ENCODE data around the gene EIF4E.
A peak's percentile ranks its signal among the peaks of the same experiment; 100 is the strongest.
"Not testable (repeated sequence)": the region's sequence is repeated elsewhere in the genome, so short reads cannot be mapped to it uniquely, and the experiment has no call there.

Gene EIF4E

GRCh38 chr4:98930311-98930865 lies 1.5 kb upstream of the EIF4E start:
- DNase-seq = no peak

- DNase-seq = peak; percentile 73
Measured at GRCh38 chr4:98929341-98930267, 671 bp upstream of the EIF4E start.

- DNase-seq = peak; percentile 62
Measured at GRCh38 chr4:98928131-98928504, 815 bp downstream of the EIF4E start.

- DNase-seq = not testable (repeated sequence)
Measured at GRCh38 chr4:98926257-98926656, 2.7 kb downstream of the EIF4E start.

GRCh38 chr4:98921292-98921691 lies 7.6 kb downstream of the EIF4E start:
- no peak for DNase-seq

- no peak for DNase-seq
Measured at GRCh38 chr4:98919996-98920395, 8.9 kb downstream of the EIF4E start.

- DNase-seq = not testable (repeated sequence)
Measured at GRCh38 chr4:98910728-98911127, 18.2 kb downstream of the EIF4E start.

- no peak for DNase-seq
Measured at GRCh38 chr4:98909646-98910401, 19.1 kb downstream of the EIF4E start.

GRCh38 chr4:98908703-98909262 lies 20.1 kb downstream of the EIF4E start:
- no peak for DNase-seq

- no peak for DNase-seq
Measured at GRCh38 chr4:98908182-98908581, 20.8 kb downstream of the EIF4E start.

GRCh38 chr4:98905839-98906238 lies 23.1 kb downstream of the EIF4E start:
- no peak for DNase-seq

GRCh38 chr4:98905297-98905696 lies 23.6 kb downstream of the EIF4E start:
- DNase-seq = no peak

- no peak for DNase-seq
Measured at GRCh38 chr4:98903963-98904362, 25.0 kb downstream of the EIF4E start.

GRCh38 chr4:98903561-98903960 lies 25.4 kb downstream of the EIF4E start:
- DNase-seq = no peak

GRCh38 chr4:98899277-98899676 lies 29.7 kb downstream of the EIF4E start:
- DNase-seq = no peak

GRCh38 chr4:98891478-98892337 lies 37.2 kb downstream of the EIF4E start:
- DNase-seq = no peak

- no peak for DNase-seq
Measured at GRCh38 chr4:98890702-98891455, 38.1 kb downstream of the EIF4E start.

GRCh38 chr4:98887145-98887544 lies 41.8 kb downstream of the EIF4E start:
- DNase-seq = no peak

GRCh38 chr4:98886382-98886781 lies 42.6 kb downstream of the EIF4E start:
- not testable (repeated sequence) for DNase-seq

GRCh38 chr4:98880884-98881283 lies 48.0 kb downstream of the EIF4E start:
- DNase-seq = not testable (repeated sequence)

- DNase-seq = no peak
Measured at GRCh38 chr4:98879515-98879914, 49.4 kb downstream of the EIF4E start.

GRCh38 chr4:98873059-98873458 lies 55.9 kb downstream of the EIF4E start:
- no peak for DNase-seq

Measured in CD4-positive, alpha-beta T cell treated with Interferon gamma for 1 hour (primary cell).